Breast epithelium (tissue), 4 donors: ENCODE data around the gene PHACTR3. TPM values are rescaled to one million over a fixed set of nuclear protein-coding genes. Genes with fewer than 3 reads are reported as not detected.

Experiments used
- DNase-seq, 2 donors: peaks; one replicate each; pipeline ENCODE4 v3.0.0-alpha.2; 2019; ENCODE audit warnings: low spot score in 2 of 2
- H3K27ac ChIP-seq, 2 donors: fragments of 200-600 bp; sonication (generic) in 1 of 2; one replicate each; pipeline ENCODE4 v1.5.1; 2016 to 2019; ENCODE audit warnings: mild to moderate bottlenecking in 1 of 2
- H3K27me3 ChIP-seq, 2 donors: fragments of 200-600 bp; sonication (generic) in 1 of 2; one replicate each; pipeline versions ENCODE4 v1.5.1 to v1.6.0; 2017 to 2019; ENCODE audit warnings: control low read depth in 1 of 2, mild to moderate bottlenecking in 1 of 2
- H3K36me3 ChIP-seq: fragments of 200-600 bp; one replicate; pipeline ENCODE4 v1.5.1; 2019
- H3K4me1 ChIP-seq, 2 donors: fragments of 200-600 bp; sonication (generic); one replicate each; pipeline ENCODE4 v1.5.1; 2016 to 2019; ENCODE audit warnings: control low read depth in 1 of 2
- H3K4me3 ChIP-seq, 3 donors: fragments of 200-600 bp; sonication (generic); 1 replicate in 2 of 3; 2 replicates in 1 of 3; pipeline ENCODE4 v1.5.1; 2016 to 2019; ENCODE audit warnings: mild to moderate bottlenecking in 3 of 3, moderate library complexity in 2 of 3
- H3K9me3 ChIP-seq, 2 donors: fragments of 200-600 bp; sonication (generic) in 1 of 2; one replicate each; pipeline ENCODE4 v1.5.1; 2016 to 2019; ENCODE audit warnings: control low read depth in 1 of 2
- CTCF ChIP-seq, 3 donors: fragments of 450-650 bp; IDR thresholded peaks; one replicate each; pipeline ENCODE4 v1.5.1; 2016 to 2017; ENCODE audit warnings: antibody characterized with exemption in 3 of 3, mild to moderate bottlenecking in 3 of 3, moderate library complexity in 3 of 3
- POLR2A ChIP-seq: fragments of 450-650 bp; IDR thresholded peaks from one replicate; pipeline ENCODE4 v1.6.1; 2016; ENCODE audit warnings: antibody characterized with exemption, mild to moderate bottlenecking, moderate library complexity
- POLR2AphosphoS5 ChIP-seq, 3 donors: sonication (generic); formaldehyde crosslinking; IDR thresholded peaks; one replicate each; pipeline ENCODE4 v1.6.1; 2017; ENCODE audit warnings: antibody characterized with exemption in 3 of 3
- intact Hi-C: fragments of 100-400 bp; cut with DNase I; formaldehyde crosslinking; loops from one replicate; pipeline ENCODE4 v1.15.1; 2023; ENCODE audit warnings: low total_unique reads
- total RNA-seq, 3 donors: library from RNA; depleted of rRNA; stranded (reverse); fragments of >200 nt; gene quantifications; one replicate each; pipeline ENCODE4 v1.1.0, GENCODE V29; 2016

The PHACTR3 gene
- total RNA-seq, 3 donors from 2014 or later = 0.16 to 0.33 (median 0.29) TPM

- no peak for DNase-seq
- H3K27ac ChIP-seq = no peak overlapping the region
- H3K36me3 ChIP-seq = no peaks in the 10 kb centered on the region
- TF ChIP-seq POLR2A = no peak
- no peak for TF ChIP-seq POLR2AphosphoS5 (IDR thresholded peaks at IDR 0.05)
- TF ChIP-seq CTCF (IDR thresholded peaks at IDR 0.05) = no peak
- no peaks in the 10 kb centered on the region for H3K9me3 ChIP-seq
- no peaks in the 10 kb centered on the region for H3K4me1 ChIP-seq
- H3K4me3 ChIP-seq = no peak overlapping the region
- intact Hi-C loops = no loop called here
- H3K27me3 ChIP-seq = peaks cover 0 to 45% of the 10 kb centered on the region in 2 donors
These were observed 75.9 kb downstream of the PHACTR3 start for GRCh38 chr20:59680148-59680650.

GRCh38 chr20:59680852-59681251 lies 76.5 kb downstream of the PHACTR3 start:
- H3K9me3 ChIP-seq = no peaks in the 10 kb centered on the region
- H3K27ac ChIP-seq = no peak overlapping the region
- H3K36me3 ChIP-seq = no peaks in the 10 kb centered on the region
- no peaks in the 10 kb centered on the region for H3K4me1 ChIP-seq
- TF ChIP-seq CTCF (IDR thresholded peaks at IDR 0.05) = no peak
- TF ChIP-seq POLR2AphosphoS5 (IDR thresholded peaks at IDR 0.05) = no peak
- no peak for TF ChIP-seq POLR2A
- DNase-seq = no peak
- H3K4me3 ChIP-seq = no peak overlapping the region
- intact Hi-C loops = no loop called here
- peaks cover 0 to 39% of the 10 kb centered on the region in 2 donors for H3K27me3 ChIP-seq

GRCh38 chr20:59682603-59683002 lies 78.3 kb downstream of the PHACTR3 start:
- Histone ChIP-seq H3K4me1 (no peaks in the 10 kb centered on the region), H3K36me3 (no peaks in the 10 kb centered on the region), H3K9me3 (no peaks in the 10 kb centered on the region), H3K27ac (no peak overlapping the region), H3K4me3 (no peak overlapping the region), H3K27me3 (peaks cover 0 to 26% of the 10 kb centered on the region in 2 donors)
- TF ChIP-seq CTCF (IDR thresholded peaks at IDR 0.05) (no peak), POLR2A (no peak), POLR2AphosphoS5 (IDR thresholded peaks at IDR 0.05) (no peak)
- no peak for DNase-seq
- intact Hi-C loops = no loop called here

- peaks cover 0 to 22% of the 10 kb centered on the region in 2 donors for H3K27me3 ChIP-seq
- intact Hi-C loops = no loop called here
- H3K36me3 ChIP-seq = no peaks in the 10 kb centered on the region
- no peaks in the 10 kb centered on the region for H3K9me3 ChIP-seq
- no peaks in the 10 kb centered on the region for H3K4me1 ChIP-seq
- H3K27ac ChIP-seq = no peak overlapping the region
- TF ChIP-seq CTCF (IDR thresholded peaks at IDR 0.05) (no peak), POLR2A (no peak), POLR2AphosphoS5 (IDR thresholded peaks at IDR 0.05) (no peak)
- DNase-seq = no peak
- H3K4me3 ChIP-seq = no peak overlapping the region
These were observed 78.8 kb downstream of the PHACTR3 start for GRCh38 chr20:59683181-59683580.

GRCh38 chr20:59684685-59685242 lies 80.4 kb downstream of the PHACTR3 start:
- no peaks in the 10 kb centered on the region for H3K4me1 ChIP-seq
- DNase-seq = no peak
- no peaks in the 10 kb centered on the region for H3K36me3 ChIP-seq
- no peaks in the 10 kb centered on the region for H3K9me3 ChIP-seq
- H3K27ac ChIP-seq = no peak overlapping the region
- H3K27me3 ChIP-seq = peaks cover 0 to 6% of the 10 kb centered on the region in 2 donors
- intact Hi-C loops = no loop called here
- no peak overlapping the region for H3K4me3 ChIP-seq
- no peak for TF ChIP-seq CTCF (IDR thresholded peaks at IDR 0.05)
- no peak for TF ChIP-seq POLR2AphosphoS5 (IDR thresholded peaks at IDR 0.05)
- no peak for TF ChIP-seq POLR2A
